HG02885 (cell line): ENCODE data around the gene SYNJ1.
"Not testable (repeated sequence)": the region's sequence is repeated elsewhere in the genome, so short reads cannot be mapped to it uniquely, and the experiment has no call there.

Source experiments
- ATAC-seq: cut with Tn5 transposase; IDR thresholded peaks from one replicate; pipeline ENCODE4 v1.9.1; 2021; ENCODE audit warnings: mild to moderate bottlenecking; ENCODE audit not compliant: unreplicated experiment, poor library complexity

The SYNJ1 gene

DNA sequence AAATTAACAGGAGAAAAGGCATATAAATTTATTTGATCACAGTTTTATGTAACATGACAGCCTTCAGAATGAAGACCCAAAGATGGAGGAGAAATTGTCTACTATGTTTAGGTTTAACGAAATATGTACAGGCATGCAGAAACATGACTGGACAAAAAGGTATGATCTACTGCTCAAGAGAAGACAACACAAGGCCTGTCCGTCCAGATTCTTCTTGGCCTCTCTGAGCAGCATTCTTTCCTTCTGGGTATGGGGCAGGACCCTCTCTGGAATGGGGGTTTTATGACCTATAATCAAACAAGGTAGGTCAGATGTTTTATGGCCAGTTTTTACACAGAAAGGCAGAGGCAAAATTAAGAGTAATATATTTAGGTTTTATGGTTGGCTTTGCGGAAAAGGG is 13.5 kb upstream of the SYNJ1 start:
- no peak for ATAC-seq

GRCh38 chr21:32739946-32740345 is 12.1 kb upstream of the SYNJ1 start:
- no peak for ATAC-seq

- ATAC-seq: not testable (repeated sequence)
Measured at GRCh38 chr21:32736083-32736482, 8.3 kb upstream of the SYNJ1 start.

DNA sequence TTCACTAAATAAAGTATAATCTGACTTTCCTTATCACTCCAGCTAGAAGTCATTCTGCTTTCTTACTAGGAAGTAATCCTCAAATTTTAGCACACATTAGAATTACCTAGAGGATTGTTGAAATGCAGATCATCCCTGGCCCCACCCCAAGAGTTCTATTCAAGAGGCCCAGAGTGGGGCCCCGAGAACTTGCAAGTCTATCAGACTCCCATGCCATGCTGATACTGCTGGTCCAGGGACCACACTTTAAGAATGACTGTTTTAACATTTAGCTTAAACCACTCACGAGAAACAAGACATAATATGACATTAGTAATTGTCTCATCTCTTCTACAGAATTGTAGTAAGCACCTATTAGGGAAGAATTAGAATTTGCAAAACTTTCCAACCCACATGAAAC is 7.7 kb upstream of the SYNJ1 start:
- ATAC-seq: no peak

DNA sequence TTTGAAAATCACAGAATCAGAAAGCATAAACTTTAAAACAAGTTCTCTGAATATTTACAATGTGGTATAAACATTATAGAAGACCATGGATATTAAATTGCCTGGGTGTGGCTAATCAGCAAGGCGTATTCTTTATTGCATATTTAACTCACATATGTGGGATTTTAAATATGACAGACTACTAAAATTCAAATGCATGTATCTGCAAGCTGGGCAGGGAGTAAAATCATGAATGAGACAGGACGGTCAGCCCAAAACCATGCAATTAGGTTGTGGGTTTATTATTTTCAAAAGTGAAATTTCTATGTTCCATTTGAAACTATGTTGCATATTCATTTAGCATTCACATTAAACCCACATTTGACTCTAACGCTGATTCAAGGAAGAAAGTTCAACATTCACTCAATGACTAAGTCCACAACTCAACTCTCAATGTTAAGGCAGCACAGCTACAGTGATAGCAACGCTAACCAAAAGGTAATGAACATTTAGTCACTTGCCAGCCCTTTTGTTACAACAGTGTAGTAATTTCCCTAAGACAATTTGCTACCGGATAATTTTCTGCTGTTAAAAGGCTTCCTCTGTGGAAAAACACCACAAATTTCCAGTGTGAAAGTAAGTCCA is 6.3 kb upstream of the SYNJ1 start:
- no peak for ATAC-seq

GRCh38 chr21:32733356-32733755 is 5.5 kb upstream of the SYNJ1 start:
- ATAC-seq: no peak

GRCh38 chr21:32732544-32732943 is 4.7 kb upstream of the SYNJ1 start:
- ATAC-seq: no peak

GRCh38 chr21:32728848-32729247 is 1.0 kb upstream of the SYNJ1 start:
- no peak for ATAC-seq

DNA sequence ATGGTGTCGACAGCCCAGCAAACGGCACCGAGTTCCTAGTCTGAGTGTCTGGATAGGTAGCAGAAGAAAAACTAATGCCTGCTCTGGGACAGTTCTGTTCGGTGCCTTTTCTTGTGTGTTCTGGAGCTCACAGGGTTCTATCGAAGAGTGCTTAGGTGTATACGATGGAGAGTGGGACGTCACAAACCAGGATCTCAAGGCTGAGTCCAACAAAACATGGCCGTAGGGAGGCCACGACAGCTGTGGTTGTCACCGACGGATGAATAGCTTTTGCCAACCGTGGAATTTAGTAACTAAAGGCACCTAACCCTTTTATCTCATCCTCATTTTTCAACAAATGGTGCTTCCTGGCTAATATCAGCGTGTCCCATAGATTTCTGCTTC is 635 bp upstream of the SYNJ1 start:
- ATAC-seq: no peak

DNA sequence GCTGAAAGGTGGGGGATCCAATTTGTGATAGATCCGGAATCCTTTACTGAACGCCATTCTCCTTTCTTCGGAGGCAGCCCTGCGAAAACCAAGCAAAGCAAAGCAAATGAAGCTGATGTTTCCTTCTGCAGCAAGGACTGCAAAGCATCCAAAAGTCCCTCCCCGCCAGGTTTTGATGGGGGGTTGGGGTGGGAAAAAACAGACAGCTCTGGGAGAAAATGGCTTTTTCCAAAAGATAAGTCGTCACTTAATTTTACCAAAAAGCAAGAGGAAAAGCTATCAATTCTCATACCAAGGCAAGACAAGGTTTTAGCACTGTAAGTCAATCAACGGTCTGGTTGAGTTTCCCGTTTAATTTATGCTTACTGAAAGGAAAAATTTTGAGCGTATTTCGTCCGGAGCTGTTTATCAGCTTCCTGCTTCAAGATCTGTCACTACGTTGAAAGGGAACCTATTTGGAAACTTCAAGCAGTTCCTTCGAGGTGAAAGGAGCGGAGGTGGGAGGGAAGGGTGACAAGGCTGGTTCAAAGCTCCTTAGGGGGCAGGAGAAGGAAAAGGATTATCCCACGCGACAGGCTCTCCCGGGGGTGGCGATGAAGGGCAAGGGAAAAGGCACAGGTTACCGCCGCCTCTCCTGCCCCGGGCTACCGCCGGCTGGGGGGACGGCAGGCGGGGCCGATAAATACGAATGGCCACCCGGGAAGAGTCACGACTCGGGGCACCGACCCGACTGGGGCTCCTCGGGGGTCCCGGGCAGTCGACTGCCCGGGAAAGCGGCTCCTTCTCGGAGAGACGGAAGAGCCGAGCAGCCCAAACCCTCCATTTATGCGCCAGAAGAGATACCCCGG is 750 bp downstream of the SYNJ1 start:
- ATAC-seq: peak; percentile 32

DNA sequence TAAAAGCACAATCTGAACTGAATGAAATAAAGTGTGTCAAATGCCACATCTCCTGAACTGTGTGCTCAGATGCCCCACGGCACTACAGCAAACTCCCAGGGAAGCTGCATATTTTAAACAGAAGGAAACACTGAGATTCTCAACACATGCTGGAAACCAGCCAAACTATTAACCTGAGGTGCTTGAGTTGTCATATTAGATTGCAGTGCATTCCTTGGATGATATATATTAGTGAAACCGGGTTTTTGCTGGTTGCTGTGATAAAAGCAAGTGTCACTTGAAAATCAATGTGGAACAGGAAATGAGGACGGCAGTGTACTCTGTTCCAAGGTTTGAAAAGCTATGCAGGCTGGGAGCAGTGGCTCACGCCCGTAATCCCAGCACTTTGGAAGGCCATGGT is 8.7 kb downstream of the SYNJ1 start:
- ATAC-seq: no peak

DNA sequence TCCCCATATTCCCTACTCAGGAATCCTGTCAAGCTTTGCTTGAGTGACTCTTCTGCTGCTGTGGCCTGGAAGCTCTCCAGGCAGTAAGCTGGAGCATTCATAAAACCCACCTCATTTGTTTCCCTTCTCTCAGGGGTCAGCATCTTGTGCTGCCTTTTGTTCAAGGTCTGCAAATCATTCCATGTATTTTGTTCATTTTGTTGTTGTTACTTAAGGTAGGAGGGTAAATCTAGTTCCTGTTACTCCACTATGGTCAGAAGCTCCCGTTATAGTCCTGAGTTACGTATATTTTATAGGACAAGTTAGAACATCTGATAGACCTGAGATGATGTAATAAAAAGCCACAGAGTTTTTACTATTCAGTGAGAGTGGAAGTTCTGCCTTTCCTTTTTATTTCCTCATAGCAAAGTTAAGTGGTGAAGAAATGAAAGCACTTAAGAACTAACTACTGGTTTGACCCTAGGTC is 9.9 kb downstream of the SYNJ1 start:
- no peak for ATAC-seq

DNA sequence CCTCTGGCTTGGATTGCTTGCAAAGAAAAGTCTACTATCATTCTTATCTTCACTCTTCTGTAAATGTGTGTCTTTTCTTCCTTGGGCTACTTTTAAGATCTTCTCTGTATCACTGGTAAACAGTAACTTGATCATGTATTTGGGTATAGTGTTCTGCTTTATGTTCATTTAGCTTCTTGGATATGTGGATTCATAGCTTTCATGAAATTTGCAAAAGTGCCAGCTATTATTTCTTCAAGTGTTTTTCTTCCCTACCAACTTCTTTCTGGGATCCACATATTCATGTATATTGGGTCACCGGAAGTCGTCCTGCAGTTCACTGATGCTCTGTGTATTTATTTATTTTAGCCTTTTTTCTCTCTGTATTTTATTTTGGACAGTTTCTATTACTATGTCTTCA is 11.3 kb downstream of the SYNJ1 start:
- no peak for ATAC-seq

- ATAC-seq: no peak
Measured at GRCh38 chr21:32713726-32714125, 14.1 kb downstream of the SYNJ1 start.

DNA sequence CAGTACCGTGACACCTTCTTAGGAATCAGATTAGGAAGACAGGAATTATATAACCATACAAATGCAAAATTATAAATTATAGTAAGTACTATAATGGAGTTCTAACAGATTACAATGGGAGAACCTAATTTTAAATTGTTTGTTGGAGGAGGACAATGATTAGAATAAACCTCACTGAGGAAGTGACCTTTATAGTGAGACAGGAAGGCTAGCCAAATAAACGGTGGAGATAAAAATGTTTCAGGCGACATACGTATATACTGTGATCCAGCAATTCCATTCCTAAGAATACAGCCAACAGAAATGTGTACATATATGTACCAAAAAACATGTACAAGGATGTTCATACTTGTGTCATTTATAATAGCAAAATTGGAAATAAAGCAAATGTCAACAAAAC is 15.2 kb downstream of the SYNJ1 start:
- no peak for ATAC-seq

DNA sequence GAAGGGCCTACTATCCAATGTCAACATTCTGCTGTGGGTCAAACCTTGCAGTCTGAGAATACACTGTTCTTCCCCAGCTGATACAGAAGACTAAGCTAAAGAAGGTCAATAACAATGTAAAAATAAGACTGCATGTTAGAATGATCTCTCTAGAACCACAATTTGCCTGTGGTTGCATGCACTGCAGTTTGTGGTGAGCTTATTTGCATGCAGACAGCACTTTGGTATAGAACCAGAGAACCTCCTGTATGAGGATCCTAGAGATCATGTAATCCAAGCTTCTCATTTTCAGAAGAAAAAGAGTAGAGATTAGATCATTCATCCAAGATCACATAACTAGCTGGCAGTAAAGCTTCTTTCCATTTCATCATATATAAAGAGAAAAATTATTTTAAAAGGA is 15.8 kb downstream of the SYNJ1 start:
- peak; percentile 99 for ATAC-seq

- no peak for ATAC-seq
Measured at GRCh38 chr21:32710987-32711386, 16.8 kb downstream of the SYNJ1 start.

DNA sequence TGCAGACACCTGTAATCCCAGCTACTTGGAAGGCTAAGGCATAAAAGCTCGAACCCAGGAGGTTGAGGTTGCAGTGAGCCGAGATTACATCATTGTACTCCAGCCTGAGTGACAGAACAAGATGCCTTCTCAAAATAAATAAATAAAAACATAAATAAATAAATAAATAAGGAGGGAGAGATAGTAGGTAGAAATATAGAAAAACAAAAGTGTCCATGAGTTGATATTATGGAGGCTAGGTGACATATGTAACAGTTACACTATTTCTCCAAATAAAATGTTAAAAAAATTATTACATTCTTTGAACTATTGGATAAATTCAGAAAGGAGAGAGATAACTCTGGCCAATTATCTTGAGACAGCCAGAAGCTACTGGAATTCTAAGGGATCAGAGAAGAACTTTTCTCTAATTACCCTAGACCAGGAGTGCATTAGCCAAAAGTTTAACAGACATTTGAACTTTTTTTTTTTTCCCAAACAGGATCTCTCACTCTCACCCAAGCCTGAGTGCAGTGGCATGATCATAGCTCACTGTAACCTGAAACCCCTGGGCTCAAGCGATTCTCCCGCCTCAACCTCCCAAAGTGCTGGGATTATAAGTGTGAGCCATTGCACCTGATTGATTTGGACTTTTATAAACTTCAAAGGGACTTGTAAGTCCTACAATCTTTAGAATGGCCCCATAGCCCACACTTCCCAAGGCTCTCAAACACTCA is 17.6 kb downstream of the SYNJ1 start:
- no peak for ATAC-seq

- no peak for ATAC-seq
Measured at GRCh38 chr21:32708069-32708468, 19.7 kb downstream of the SYNJ1 start.

DNA sequence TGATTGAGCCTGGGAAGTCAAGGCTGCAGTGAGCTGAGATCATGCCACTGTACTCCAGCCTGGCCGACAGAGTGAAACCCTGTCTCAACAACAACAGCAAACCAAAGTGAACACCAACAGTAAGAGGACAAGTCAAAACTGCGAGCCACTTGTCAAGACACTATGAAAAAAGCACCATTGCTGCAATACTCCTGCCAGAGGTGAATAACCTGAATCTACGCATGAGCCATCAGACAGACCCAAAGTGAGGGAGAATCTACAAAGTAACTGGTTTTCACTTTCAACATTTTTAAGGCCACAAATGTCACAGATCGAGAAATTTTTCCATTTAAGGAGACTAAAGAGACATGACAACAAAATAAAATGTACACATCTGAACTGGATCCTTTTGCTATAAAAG is 21.9 kb downstream of the SYNJ1 start:
- no peak for ATAC-seq

DNA sequence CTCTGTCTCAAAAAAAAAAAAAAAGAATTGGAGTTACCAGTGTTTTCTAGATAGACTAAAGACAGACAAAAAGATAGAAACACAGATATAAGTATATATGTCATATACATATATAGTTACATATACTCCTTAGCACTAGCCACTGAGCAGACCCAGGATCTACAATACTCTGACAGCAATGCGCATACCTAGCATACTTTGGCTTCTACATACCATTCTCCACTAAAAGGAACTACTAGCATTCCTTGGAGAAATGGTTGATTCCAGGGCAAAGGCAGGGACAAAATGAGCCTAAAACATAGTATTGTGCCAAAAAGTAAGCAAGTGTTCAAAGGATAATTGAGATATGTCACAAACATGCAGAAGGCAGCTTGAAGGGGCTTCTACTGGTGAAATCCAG is 22.7 kb downstream of the SYNJ1 start:
- no peak for ATAC-seq
